OCI-LY7 (cell line): ENCODE data around the gene KCNC2. TPM values are rescaled to one million over a fixed set of nuclear protein-coding genes. Genes with fewer than 3 reads are reported as not detected.
A peak's percentile ranks its signal among the peaks of the same experiment; 100 is the strongest.

Experiments used
- BruUV-seq: library from RNA; stranded (reverse); fragments of 400-500 nt; replicated peaks from 2 replicates; lab custom pipeline; 2021; lab: Mats Ljungman, UMichigan
- CTCF ChIA-PET: fragments of 300-600 bp; sonication (Branson Sonifier 250); formaldehyde crosslinking; loops from one replicate; lab custom pipeline; 2022; ENCODE audit warnings: antibody characterized with exemption; ENCODE audit not compliant: unreplicated experiment; lab: Charles Lee
- POLR2A ChIA-PET: fragments of 300-600 bp; sonication (Branson Sonifier 250); formaldehyde crosslinking; loops from one replicate; lab custom pipeline; 2022; ENCODE audit warnings: antibody characterized with exemption; lab: Charles Lee
- DNase-seq: peaks from one replicate; pipeline ENCODE4 v3.0.0-alpha.2; 2015; ENCODE audit warnings: low spot score
- H2AFZ ChIP-seq: fragments of 200-600 bp; sonication (generic), shearing (Covaris generic); 2 replicates; pipeline ENCODE4 v1.6.1; 2014; ENCODE audit warnings: mild to moderate bottlenecking, antibody characterized with exemption, low read length, moderate library complexity
- H3K27ac ChIP-seq: fragments of 200-600 bp; sonication (generic); 2 replicates; pipeline ENCODE4 v1.5.1; 2014; ENCODE audit warnings: mixed run types, low read depth, mild to moderate bottlenecking, moderate library complexity, low read length, inconsistent platforms; ENCODE audit not compliant: poor library complexity, severe bottlenecking
- H3K36me3 ChIP-seq: fragments of 200-600 bp; sonication (generic); 2 replicates; pipeline ENCODE4 v1.6.1; 2014; ENCODE audit warnings: mild to moderate bottlenecking, antibody characterized with exemption, low read length, moderate library complexity, mixed read lengths; ENCODE audit not compliant: insufficient read depth
- H3K4me1 ChIP-seq: fragments of 200-600 bp; sonication (generic); 2 replicates; pipeline ENCODE4 v1.5.1; 2014; ENCODE audit warnings: mild to moderate bottlenecking, low read length; ENCODE audit not compliant: insufficient read depth, poor library complexity, severe bottlenecking
- H3K4me2 ChIP-seq: fragments of 200-600 bp; sonication (generic); 2 replicates; pipeline ENCODE4 v1.6.1; 2014; ENCODE audit warnings: mild to moderate bottlenecking, low read length
- H3K4me3 ChIP-seq: fragments of 200-600 bp; sonication (generic); 2 replicates; pipeline ENCODE4 v1.5.1; 2014; ENCODE audit warnings: mild to moderate bottlenecking, low read depth, low read length; ENCODE audit not compliant: poor library complexity, severe bottlenecking
- H3K79me2 ChIP-seq: fragments of 200-600 bp; sonication (generic); 2 replicates; pipeline ENCODE4 v1.6.1; 2016; ENCODE audit warnings: low read depth, mild to moderate bottlenecking, low read length, moderate library complexity, mixed read lengths; ENCODE audit not compliant: insufficient read depth
- H3K9me2 ChIP-seq: fragments of 200-600 bp; sonication (generic); 2 replicates; pipeline ENCODE4 v1.6.1; 2016; ENCODE audit warnings: mild to moderate bottlenecking, low read length, mixed read lengths; ENCODE audit not compliant: insufficient read depth
- H3K9me3 ChIP-seq: fragments of 200-600 bp; sonication (generic); 2 replicates; pipeline ENCODE4 v1.6.1; 2014; ENCODE audit warnings: mild to moderate bottlenecking, mixed run types, low read length, mixed read lengths
- H4K20me1 ChIP-seq: fragments of 200-600 bp; sonication (generic); 2 replicates; pipeline ENCODE4 v1.6.1; 2014; ENCODE audit warnings: mild to moderate bottlenecking, antibody characterized with exemption, low read length, moderate library complexity, mixed read lengths; ENCODE audit not compliant: insufficient read depth
- EZH2phosphoT487 ChIP-seq: fragments of 200-600 bp; sonication (generic); IDR thresholded peaks from 2 replicates; pipeline ENCODE4 v1.6.1; 2018; ENCODE audit warnings: low read depth, borderline replicate concordance, mild to moderate bottlenecking, mixed run types, antibody characterized with exemption, low read length, moderate library complexity, mixed read lengths
- intact Hi-C: fragments of 100-400 bp; cut with micrococcal nuclease; formaldehyde crosslinking; loops from one replicate; pipeline ENCODE4 v1.10.0; 2022; ENCODE audit not compliant: unreplicated experiment
- total RNA-seq, 2 experiments: library from RNA; depleted of rRNA in 1 of 2; stranded (reverse); fragments of >200 nt in 1 of 2; shearing (Covaris generic) in 1 of 2; gene quantifications; 2 replicates each; pipeline ENCODE4 v1.2.3, GENCODE V29; 2014 to 2022
- TF ChIP-seq, protein P1 (sequence below): fragments of 200-600 bp; sonication (generic); conservative IDR thresholded peaks from 2 replicates; pipeline ENCODE4 v1.5.1; 2014; ENCODE audit warnings: mild to moderate bottlenecking, antibody characterized with exemption, low read length, moderate library complexity, mixed read lengths

KCNC2 gene
- total RNA-seq, 2 experiments from 2014 or later = not detected

DNA sequence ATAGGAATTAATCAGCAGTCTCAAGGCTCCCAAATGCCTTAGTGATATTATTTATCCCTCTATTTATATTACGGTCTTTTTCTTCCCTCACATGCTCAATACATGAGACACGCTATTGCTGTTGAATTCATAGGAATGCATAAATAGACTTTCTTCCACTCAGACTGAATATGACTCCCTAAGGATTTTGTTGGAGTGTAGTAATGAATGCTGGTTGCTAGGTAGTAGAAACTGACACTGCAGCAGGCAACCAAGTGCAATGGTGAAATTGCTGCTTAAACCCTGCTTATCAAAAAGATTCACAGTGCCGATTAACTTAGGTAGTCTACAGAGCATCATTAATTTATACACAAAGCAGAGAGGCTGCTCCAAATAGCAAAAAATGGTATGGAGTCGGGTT lies 168.2 kb downstream of the KCNC2 start:
- Histone ChIP-seq H3K9me2 (no peaks in the 10 kb centered on the region), H3K79me2 (no peaks in the 10 kb centered on the region), H2AFZ (no peak overlapping the region), H3K4me1 (no peaks in the 10 kb centered on the region), H4K20me1 (no peaks in the 10 kb centered on the region), H3K4me2 (no peak overlapping the region), H3K36me3 (no peaks in the 10 kb centered on the region), H3K4me3 (no peak overlapping the region), H3K27ac (no peak overlapping the region), H3K9me3 (no peaks in the 10 kb centered on the region)
- no peak for DNase-seq
- POLR2A ChIA-PET = no interaction called here
- intact Hi-C loops = no loop called here
- CTCF ChIA-PET = no interaction called here
- BruUV-seq = no TSS peak
- no peak for TF ChIP-seq EZH2phosphoT487
- TF ChIP-seq, protein P1, sequence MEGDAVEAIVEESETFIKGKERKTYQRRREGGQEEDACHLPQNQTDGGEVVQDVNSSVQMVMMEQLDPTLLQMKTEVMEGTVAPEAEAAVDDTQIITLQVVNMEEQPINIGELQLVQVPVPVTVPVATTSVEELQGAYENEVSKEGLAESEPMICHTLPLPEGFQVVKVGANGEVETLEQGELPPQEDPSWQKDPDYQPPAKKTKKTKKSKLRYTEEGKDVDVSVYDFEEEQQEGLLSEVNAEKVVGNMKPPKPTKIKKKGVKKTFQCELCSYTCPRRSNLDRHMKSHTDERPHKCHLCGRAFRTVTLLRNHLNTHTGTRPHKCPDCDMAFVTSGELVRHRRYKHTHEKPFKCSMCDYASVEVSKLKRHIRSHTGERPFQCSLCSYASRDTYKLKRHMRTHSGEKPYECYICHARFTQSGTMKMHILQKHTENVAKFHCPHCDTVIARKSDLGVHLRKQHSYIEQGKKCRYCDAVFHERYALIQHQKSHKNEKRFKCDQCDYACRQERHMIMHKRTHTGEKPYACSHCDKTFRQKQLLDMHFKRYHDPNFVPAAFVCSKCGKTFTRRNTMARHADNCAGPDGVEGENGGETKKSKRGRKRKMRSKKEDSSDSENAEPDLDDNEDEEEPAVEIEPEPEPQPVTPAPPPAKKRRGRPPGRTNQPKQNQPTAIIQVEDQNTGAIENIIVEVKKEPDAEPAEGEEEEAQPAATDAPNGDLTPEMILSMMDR = no peak

DNA sequence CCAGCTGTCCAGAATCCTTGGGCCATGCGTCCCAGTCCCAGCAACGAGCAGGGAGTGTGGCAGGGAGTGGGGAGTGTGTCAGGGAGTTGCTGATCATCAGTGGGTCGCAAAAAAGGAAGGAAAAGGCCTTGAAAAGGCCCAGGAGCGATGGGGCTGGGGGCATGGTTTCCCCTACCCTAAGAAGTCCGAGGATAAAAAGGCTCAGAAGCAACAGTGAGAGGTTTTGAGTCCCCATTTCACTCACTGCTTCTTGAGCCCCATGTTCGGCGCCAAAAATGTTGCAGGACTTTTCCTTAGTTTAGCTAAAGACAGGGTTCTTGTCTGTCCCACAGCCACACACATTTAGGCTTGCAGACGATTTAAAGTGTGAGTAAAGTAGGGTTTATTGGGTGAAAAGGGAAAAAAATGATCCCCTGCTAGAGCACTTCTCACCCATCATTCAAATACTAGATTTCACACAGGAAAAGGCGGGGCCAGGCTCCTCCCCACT lies 189.5 kb downstream of the KCNC2 start:
- Histone ChIP-seq H3K4me3 (no peak overlapping the region), H3K4me2 (no peak overlapping the region), H3K27ac (no peak overlapping the region), H4K20me1 (no peaks in the 10 kb centered on the region), H2AFZ (no peak overlapping the region), H3K36me3 (no peaks in the 10 kb centered on the region), H3K9me3 (peaks cover 20% of the 10 kb centered on the region), H3K4me1 (no peaks in the 10 kb centered on the region), H3K79me2 (no peaks in the 10 kb centered on the region), H3K9me2 (no peaks in the 10 kb centered on the region)
- intact Hi-C loops = no loop called here
- TF ChIP-seq EZH2phosphoT487 = no peak
- TF ChIP-seq, protein P1 = no peak
- no TSS peak for BruUV-seq
- peak; percentile 4 for DNase-seq
- ChIA-PET POLR2A (no interaction called here), CTCF (no interaction called here)

DNA sequence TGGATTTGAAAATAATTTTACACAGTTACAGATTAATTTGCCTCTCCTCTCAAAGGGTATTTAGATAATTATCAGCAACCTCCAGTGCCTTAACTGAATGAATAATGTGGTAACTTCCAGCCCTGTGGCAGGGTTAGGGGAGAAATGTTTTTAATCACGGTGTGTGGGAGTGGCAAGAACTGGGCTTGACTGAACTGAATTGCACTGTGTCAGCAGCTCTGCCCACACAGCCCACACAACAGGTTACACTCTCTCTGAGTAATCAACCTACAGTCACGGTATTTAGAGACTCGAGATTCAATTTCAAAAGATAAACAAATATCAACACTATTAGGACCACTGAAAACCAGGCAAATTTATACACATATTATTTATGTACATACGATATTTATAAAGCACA lies 198.5 kb downstream of the KCNC2 start:
- intact Hi-C loops = no loop called here
- TF ChIP-seq, protein P1 = no peak
- TF ChIP-seq EZH2phosphoT487 = no peak
- no peaks in the 10 kb centered on the region for H4K20me1 ChIP-seq
- H3K4me3 ChIP-seq = no peak overlapping the region
- BruUV-seq = no TSS peak
- no peaks in the 10 kb centered on the region for H3K79me2 ChIP-seq
- no peaks in the 10 kb centered on the region for H3K36me3 ChIP-seq
- H3K4me2 ChIP-seq = no peak overlapping the region
- H3K4me1 ChIP-seq = no peaks in the 10 kb centered on the region
- POLR2A ChIA-PET = no interaction called here
- H2AFZ ChIP-seq = no peak overlapping the region
- no peaks in the 10 kb centered on the region for H3K9me3 ChIP-seq
- H3K9me2 ChIP-seq = no peaks in the 10 kb centered on the region
- DNase-seq = no peak
- CTCF ChIA-PET = no interaction called here
- no peak overlapping the region for H3K27ac ChIP-seq
